ENCODE data around the gene RANBP1. TPM values are rescaled to one million over a fixed set of nuclear protein-coding genes. Genes with fewer than 3 reads are reported as not detected.

The RANBP1 gene
- total RNA-seq, 2 experiments from 2014 or later: 406 to 570 TPM

DNA sequence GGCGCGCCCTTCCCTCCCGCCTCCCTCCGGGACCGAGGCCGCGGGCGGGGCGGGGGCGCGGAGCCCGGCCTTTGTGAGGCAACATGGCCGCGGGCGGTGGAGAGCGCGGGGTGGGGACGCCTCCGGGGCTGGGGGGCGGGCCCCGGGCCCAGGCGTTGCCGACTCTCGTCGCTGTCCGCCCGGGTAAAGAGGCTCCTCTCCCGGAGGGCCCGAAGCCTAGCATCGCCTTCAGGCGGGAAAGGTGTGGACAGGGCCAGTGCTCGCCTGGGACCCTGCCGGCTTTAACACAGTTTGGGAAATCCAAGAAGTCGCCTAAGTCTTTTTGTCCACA is 35.5 kb upstream of the RANBP1 start:
- 0 out of 2 replicates have a peak, but pooled peaks cover 3% of the 10 kb centered on the region for H4K20me1 ChIP-seq (ENCODE audit: insufficient read depth, low read length)
- no TSS peak for BruUV-seq (replicated peaks)
- peaks cover under 1% of the 10 kb centered on the region; the same call in 1 of the 2 replicates for H3K36me3 ChIP-seq (ENCODE audit: insufficient read depth, low read length)
- intact Hi-C loops (cut with micrococcal nuclease; ENCODE audit: unreplicated experiment): loop anchor here (1.0 to 5.0 kb wide), 3 partner anchors 37 to 118 kb away; partner anchors contain the start of genes TANGO2 and TRMT2A
- H3K4me1 ChIP-seq (ENCODE audit: insufficient read depth, low read length, poor library complexity, severe bottlenecking): peaks cover 40% of the 10 kb centered on the region
- peaks cover 49% of the 10 kb centered on the region for H3K79me2 ChIP-seq (ENCODE audit: insufficient read depth, low read depth, low read length)
- H3K27ac ChIP-seq (ENCODE audit: low read depth, low read length, poor library complexity, severe bottlenecking): peak overlapping the region; percentile 70
- CTCF ChIA-PET (ENCODE audit: unreplicated experiment): interaction anchor here (1.0 kb wide), 1 partner anchor 350 kb away, joined by 4 read pairs; no protein-coding TSS in a partner anchor
- peak overlapping the region; percentile 75 for H2AFZ ChIP-seq (ENCODE audit: low read length)
- peak overlapping the region; percentile 100 for H3K4me2 ChIP-seq (ENCODE audit: low read length)
- peak; percentile 76 for DNase-seq (ENCODE audit: low spot score)
- no peaks in the 10 kb centered on the region for H3K9me3 ChIP-seq (ENCODE audit: low read length)
- TF ChIP-seq EZH2phosphoT487 (IDR thresholded peaks at IDR 0.05; ENCODE audit: borderline replicate concordance, low read depth, low read length): no peak
- TF ChIP-seq, protein P1, sequence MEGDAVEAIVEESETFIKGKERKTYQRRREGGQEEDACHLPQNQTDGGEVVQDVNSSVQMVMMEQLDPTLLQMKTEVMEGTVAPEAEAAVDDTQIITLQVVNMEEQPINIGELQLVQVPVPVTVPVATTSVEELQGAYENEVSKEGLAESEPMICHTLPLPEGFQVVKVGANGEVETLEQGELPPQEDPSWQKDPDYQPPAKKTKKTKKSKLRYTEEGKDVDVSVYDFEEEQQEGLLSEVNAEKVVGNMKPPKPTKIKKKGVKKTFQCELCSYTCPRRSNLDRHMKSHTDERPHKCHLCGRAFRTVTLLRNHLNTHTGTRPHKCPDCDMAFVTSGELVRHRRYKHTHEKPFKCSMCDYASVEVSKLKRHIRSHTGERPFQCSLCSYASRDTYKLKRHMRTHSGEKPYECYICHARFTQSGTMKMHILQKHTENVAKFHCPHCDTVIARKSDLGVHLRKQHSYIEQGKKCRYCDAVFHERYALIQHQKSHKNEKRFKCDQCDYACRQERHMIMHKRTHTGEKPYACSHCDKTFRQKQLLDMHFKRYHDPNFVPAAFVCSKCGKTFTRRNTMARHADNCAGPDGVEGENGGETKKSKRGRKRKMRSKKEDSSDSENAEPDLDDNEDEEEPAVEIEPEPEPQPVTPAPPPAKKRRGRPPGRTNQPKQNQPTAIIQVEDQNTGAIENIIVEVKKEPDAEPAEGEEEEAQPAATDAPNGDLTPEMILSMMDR (conservative IDR thresholded peaks at IDR 0.05; ENCODE audit: low read length): no peak
- POLR2A ChIA-PET: no interaction called here
- no peaks in the 10 kb centered on the region for H3K9me2 ChIP-seq (ENCODE audit: insufficient read depth, low read length)
- H3K4me3 ChIP-seq (ENCODE audit: low read depth, low read length, poor library complexity, severe bottlenecking): peak overlapping the region; percentile 99

DNA sequence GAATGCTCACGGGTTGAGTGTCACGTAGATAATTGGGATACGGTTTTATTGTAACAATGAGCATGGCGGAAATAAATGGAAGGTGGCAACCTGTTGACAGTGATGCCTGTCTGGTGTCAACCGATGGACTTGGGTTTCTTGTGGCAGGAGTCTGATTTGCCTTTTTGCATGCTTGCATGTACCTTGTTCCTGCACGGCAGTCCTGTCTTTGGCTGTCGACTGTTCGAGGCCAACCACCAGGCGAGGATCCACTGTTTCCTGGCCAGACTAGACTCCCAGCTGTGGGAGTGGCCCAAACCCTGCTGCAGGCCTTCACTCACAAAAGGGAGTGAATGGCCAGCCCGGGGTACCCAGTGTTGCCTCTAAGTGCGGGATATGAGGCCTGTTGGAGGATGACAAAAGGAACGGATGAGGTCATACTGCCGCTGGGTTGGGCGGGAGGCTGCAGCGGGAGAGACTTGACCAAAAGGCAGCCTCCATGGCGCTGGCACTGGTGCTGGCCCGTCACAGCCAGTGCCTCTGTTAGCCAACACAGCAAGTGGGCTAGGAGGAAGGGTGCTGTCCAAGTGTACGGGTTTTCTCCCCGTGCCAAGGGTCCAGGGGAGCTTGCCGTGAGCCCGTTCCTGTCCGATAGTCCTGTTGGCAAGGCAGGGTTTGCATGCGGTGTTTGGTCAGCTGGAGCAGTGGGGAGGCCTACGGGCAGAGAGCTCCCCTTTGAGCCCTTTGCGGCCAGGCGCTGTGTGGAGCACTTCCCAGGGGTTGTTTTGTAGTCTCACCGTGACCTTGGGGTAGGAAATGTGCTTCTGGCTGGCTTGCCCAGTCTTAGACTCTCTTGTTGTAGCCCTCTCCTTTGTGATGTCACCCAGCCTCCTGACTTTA is 34.9 kb upstream of the RANBP1 start:
- Histone ChIP-seq H3K9me2 (ENCODE audit: insufficient read depth, low read length) (no peaks in the 10 kb centered on the region), H3K36me3 (ENCODE audit: insufficient read depth, low read length) (peaks cover 7% of the 10 kb centered on the region), H2AFZ (ENCODE audit: low read length) (peak overlapping the region; percentile 75), H3K4me3 (ENCODE audit: low read depth, low read length, poor library complexity, severe bottlenecking) (peak overlapping the region; percentile 99), H3K79me2 (ENCODE audit: insufficient read depth, low read depth, low read length) (peaks cover 55% of the 10 kb centered on the region), H4K20me1 (ENCODE audit: insufficient read depth, low read length) (0 out of 2 replicates have a peak, but pooled peaks cover 3% of the 10 kb centered on the region), H3K27ac (ENCODE audit: low read depth, low read length, poor library complexity, severe bottlenecking) (peak overlapping the region; percentile 70), H3K4me1 (ENCODE audit: insufficient read depth, low read length, poor library complexity, severe bottlenecking) (peaks cover 40% of the 10 kb centered on the region), H3K9me3 (ENCODE audit: low read length) (no peaks in the 10 kb centered on the region), H3K4me2 (ENCODE audit: low read length) (peak overlapping the region; percentile 100)
- intact Hi-C loops (cut with micrococcal nuclease; ENCODE audit: unreplicated experiment): loop anchor here (1.0 to 5.0 kb wide), 3 partner anchors 36 to 119 kb away; partner anchors contain the start of genes TANGO2 and TRMT2A
- TF ChIP-seq, protein P1 (conservative IDR thresholded peaks at IDR 0.05; ENCODE audit: low read length): no peak
- no peak for TF ChIP-seq EZH2phosphoT487 (IDR thresholded peaks at IDR 0.05; ENCODE audit: borderline replicate concordance, low read depth, low read length)
- POLR2A ChIA-PET: interaction anchor here (0.6 kb wide), 1 partner anchor 21 kb away, joined by 3 read pairs; no protein-coding TSS in a partner anchor
- CTCF ChIA-PET (ENCODE audit: unreplicated experiment): no interaction called here
- DNase-seq (ENCODE audit: low spot score): peak; percentile 33
- no TSS peak for BruUV-seq (replicated peaks)

All from OCI-LY7 (cell line).